ENCODE measurements around the gene ASXL1.

ASXL1 gene

DNA sequence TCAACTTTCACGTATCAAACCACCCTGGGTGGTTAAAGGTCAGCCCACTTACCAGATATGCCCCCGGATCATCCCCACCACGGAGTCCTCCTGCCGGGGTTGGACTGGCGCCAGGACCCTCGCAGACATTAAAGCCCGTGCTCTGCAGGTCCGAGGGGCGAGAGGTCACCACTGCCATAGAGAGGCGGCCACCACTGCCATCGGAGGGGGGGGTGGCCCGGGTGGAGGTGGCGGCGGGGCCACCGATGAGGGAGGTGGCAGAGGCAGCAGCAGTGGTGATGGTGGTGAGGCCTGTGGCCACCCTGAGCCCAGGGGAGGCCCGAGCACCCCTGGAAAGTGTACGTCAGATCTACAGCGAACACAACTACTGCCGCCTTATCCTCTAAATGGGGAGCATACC lies 76.3 kb downstream of the ASXL1 start:
- Histone ChIP-seq H3K4me3 (no peak overlapping the region), H3K9ac (ENCODE audit: insufficient read length) (no peak overlapping the region), H3K27ac (no peak overlapping the region), H3K9me3 (ENCODE audit: low read depth, low read length) (no peaks in the 10 kb centered on the region), H3K36me3 (ENCODE audit: insufficient read depth, low read length) (peaks cover 100% of the 10 kb centered on the region)
- DNase-seq (ENCODE audit: low read depth, low spot score): no peak
- TF ChIP-seq FOXP2 (optimal IDR thresholded peaks at IDR 0.05; ENCODE audit: control extremely low read depth, extremely low read length, insufficient read depth) (no peak), EZH2 (IDR thresholded peaks at IDR 0.05) (no peak), POLR2AphosphoS5 (IDR thresholded peaks at IDR 0.05; ENCODE audit: borderline replicate concordance, low read depth, low read length) (no peak)

DNA sequence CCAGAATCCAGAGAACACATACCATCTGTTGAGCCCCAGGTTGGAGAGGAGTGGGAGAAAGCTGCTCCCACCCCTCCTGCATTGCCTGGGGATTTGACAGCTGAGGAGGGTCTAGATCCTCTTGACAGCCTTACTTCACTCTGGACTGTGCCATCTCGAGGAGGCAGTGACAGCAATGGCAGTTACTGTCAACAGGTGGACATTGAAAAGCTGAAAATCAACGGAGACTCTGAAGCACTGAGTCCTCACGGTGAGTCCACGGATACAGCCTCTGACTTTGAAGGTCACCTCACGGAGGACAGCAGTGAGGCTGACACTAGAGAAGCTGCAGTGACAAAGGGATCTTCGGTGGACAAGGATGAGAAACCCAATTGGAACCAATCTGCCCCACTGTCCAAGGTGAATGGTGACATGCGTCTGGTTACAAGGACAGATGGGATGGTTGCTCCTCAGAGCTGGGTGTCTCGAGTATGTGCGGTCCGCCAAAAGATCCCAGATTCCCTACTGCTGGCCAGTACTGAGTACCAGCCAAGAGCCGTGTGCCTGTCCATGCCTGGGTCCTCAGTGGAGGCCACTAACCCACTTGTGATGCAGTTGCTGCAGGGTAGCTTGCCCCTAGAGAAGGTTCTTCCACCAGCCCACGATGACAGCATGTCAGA lies 77.4 kb downstream of the ASXL1 start:
- Histone ChIP-seq H3K9ac (ENCODE audit: insufficient read length) (no peak overlapping the region), H3K4me3 (no peak overlapping the region), H3K9me3 (ENCODE audit: low read depth, low read length) (no peaks in the 10 kb centered on the region), H3K27ac (no peak overlapping the region), H3K36me3 (ENCODE audit: insufficient read depth, low read length) (peaks cover 94% of the 10 kb centered on the region)
- DNase-seq (ENCODE audit: low read depth, low spot score): no peak
- no peak for TF ChIP-seq FOXP2 (optimal IDR thresholded peaks at IDR 0.05; ENCODE audit: control extremely low read depth, extremely low read length, insufficient read depth)
- no peak for TF ChIP-seq POLR2AphosphoS5 (IDR thresholded peaks at IDR 0.05; ENCODE audit: borderline replicate concordance, low read depth, low read length)
- TF ChIP-seq EZH2 (IDR thresholded peaks at IDR 0.05): no peak

DNA sequence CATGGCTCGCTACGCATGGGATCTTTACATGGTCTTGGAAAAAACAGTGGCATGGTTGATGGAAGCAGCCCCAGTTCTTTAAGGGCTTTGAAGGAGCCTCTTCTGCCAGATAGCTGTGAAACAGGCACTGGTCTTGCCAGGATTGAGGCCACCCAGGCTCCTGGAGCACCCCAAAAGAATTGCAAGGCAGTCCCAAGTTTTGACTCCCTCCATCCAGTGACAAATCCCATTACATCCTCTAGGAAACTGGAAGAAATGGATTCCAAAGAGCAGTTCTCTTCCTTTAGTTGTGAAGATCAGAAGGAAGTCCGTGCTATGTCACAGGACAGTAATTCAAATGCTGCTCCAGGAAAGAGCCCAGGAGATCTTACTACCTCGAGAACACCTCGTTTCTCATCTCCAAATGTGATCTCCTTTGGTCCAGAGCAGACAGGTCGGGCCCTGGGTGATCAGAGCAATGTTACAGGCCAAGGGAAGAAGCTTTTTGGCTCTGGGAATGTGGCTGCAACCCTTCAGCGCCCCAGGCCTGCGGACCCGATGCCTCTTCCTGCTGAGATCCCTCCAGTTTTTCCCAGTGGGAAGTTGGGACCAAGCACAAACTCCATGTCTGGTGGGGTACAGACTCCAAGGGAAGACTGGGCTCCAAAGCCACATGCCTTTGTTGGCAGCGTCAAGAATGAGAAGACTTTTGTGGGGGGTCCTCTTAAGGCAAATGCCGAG lies 78.2 kb downstream of the ASXL1 start:
- H3K4me3 ChIP-seq: no peak overlapping the region
- no peak for TF ChIP-seq EZH2 (IDR thresholded peaks at IDR 0.05)
- H3K27ac ChIP-seq: no peak overlapping the region
- H3K9me3 ChIP-seq (ENCODE audit: low read depth, low read length): no peaks in the 10 kb centered on the region
- H3K36me3 ChIP-seq (ENCODE audit: insufficient read depth, low read length): peaks cover 87% of the 10 kb centered on the region
- no peak overlapping the region for H3K9ac ChIP-seq (ENCODE audit: insufficient read length)
- no peak for DNase-seq (ENCODE audit: low read depth, low spot score)

DNA sequence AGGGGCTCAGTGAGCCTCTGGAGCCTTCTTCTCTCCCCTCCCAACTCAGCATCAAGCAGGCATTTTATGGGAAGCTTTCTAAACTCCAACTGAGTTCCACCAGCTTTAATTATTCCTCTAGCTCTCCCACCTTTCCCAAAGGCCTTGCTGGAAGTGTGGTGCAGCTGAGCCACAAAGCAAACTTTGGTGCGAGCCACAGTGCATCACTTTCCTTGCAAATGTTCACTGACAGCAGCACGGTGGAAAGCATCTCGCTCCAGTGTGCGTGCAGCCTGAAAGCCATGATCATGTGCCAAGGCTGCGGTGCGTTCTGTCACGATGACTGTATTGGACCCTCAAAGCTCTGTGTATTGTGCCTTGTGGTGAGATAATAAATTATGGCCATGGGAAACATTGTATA lies 78.8 kb downstream of the ASXL1 start:
- H3K9me3 ChIP-seq (ENCODE audit: low read depth, low read length): no peaks in the 10 kb centered on the region
- no peak overlapping the region for H3K4me3 ChIP-seq
- no peak overlapping the region for H3K27ac ChIP-seq
- no peak overlapping the region for H3K9ac ChIP-seq (ENCODE audit: insufficient read length)
- TF ChIP-seq EZH2 (IDR thresholded peaks at IDR 0.05) (no peak), POLR2AphosphoS5 (IDR thresholded peaks at IDR 0.05; ENCODE audit: borderline replicate concordance, low read depth, low read length) (no peak), FOXP2 (optimal IDR thresholded peaks at IDR 0.05; ENCODE audit: control extremely low read depth, extremely low read length, insufficient read depth) (no peak)
- peaks cover 80% of the 10 kb centered on the region for H3K36me3 ChIP-seq (ENCODE audit: insufficient read depth, low read length)
- no peak for DNase-seq (ENCODE audit: low read depth, low spot score)

DNA sequence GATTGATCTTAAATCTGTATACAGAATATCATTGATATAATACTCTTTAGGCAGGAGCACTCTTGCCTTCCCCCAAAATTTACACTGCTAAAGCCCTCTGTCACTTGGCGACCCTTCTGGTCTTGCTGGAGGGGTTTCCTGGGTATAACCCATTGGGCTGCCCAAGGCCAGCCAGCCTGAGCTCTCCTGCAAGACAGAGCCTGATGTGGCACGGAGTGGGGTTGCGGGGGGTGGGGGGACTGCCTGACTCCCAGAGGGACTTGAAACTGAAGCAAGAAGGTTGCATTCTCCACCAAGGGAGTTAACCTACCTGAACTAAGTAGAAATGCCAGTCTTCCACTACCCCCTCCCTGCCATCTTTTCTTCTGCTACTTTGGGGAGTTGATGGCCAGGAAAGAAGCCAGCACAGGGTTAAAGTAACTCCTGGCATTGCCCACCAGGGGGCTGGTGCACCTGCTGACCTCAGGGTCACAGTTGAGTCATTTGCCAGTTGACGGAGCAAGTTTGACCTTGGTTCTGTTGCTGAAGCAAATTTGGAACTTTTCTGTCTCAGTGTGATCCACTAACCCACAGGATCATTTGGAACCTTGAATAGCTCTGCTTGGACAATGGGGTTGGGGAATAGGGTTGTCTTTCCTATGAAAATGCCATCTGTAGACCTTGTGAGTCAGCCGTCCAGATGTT lies 79.4 kb downstream of the ASXL1 start:
- no peak overlapping the region for H3K27ac ChIP-seq
- H3K36me3 ChIP-seq (ENCODE audit: insufficient read depth, low read length): peaks cover 75% of the 10 kb centered on the region
- no peaks in the 10 kb centered on the region for H3K9me3 ChIP-seq (ENCODE audit: low read depth, low read length)
- H3K9ac ChIP-seq (ENCODE audit: insufficient read length): no peak overlapping the region
- no peak for DNase-seq (ENCODE audit: low read depth, low spot score)
- no peak overlapping the region for H3K4me3 ChIP-seq
- TF ChIP-seq FOXP2 (optimal IDR thresholded peaks at IDR 0.05; ENCODE audit: control extremely low read depth, extremely low read length, insufficient read depth) (no peak), POLR2AphosphoS5 (IDR thresholded peaks at IDR 0.05; ENCODE audit: borderline replicate concordance, low read depth, low read length) (no peak), EZH2 (IDR thresholded peaks at IDR 0.05) (no peak)

DNA sequence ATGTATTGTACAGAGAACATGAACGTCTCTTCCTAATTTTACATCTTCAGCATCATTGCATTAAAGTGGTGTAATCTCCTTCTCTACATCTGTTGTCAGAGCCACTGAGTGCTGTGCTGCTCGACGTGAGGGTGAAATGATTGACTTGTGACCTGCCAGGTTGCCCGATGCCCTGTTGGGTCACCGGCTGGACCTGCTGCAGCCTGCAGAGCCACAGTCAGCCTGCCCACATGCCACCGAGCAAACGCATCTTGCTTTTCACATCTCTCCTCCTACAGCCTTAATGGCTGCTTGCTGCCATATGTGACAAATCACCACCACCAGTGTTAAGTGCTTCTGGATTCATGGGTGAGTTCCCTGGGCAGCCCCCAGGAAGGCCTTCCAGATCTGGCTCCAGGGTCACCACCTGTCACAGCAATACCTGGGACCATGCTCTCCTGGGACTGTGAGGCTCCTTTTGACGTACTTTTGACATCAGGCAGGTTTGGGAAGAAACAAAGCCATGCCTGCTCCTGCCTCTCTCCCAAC lies 80.3 kb downstream of the ASXL1 start:
- Histone ChIP-seq H3K4me3 (no peak overlapping the region), H3K9me3 (ENCODE audit: low read depth, low read length) (no peaks in the 10 kb centered on the region), H3K9ac (ENCODE audit: insufficient read length) (no peak overlapping the region), H3K27ac (no peak overlapping the region), H3K36me3 (ENCODE audit: insufficient read depth, low read length) (peaks cover 71% of the 10 kb centered on the region)
- TF ChIP-seq EZH2 (IDR thresholded peaks at IDR 0.05) (no peak), FOXP2 (optimal IDR thresholded peaks at IDR 0.05; ENCODE audit: control extremely low read depth, extremely low read length, insufficient read depth) (no peak), POLR2AphosphoS5 (IDR thresholded peaks at IDR 0.05; ENCODE audit: borderline replicate concordance, low read depth, low read length) (no peak)
- no peak for DNase-seq (ENCODE audit: low read depth, low spot score)

DNA sequence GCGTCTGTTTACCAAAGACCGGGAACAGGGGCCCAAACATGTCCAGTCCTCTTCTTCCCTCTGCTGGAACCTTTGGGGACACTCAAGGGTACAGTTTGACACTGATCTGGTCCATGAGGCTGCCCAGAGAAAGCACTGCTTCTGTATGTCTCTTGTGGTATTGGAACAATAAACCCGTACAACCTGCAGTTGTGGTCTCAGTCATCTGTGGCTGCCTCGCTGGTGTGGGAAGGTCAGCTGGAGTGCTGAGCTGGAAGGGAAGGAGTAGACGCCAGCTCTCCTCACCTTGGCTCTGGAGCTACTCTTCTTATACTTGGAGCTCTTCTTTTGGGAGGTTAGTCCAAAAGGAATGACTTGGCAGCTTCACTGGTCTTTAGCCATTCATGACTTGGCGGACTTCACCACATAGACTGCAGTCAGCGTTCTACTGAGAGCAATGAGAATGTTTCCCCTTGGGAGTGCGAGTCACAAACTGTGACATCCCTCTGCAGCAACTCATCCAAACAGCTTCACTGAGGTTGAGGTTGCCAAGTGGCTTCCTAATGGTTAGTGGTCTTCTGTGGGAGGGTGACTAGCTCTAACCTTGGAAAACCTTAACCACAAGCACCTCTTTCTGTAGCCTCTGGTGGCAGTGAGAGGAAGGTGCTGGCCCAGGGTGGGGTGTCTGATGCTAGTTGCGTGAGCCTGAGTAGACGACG lies 81.2 kb downstream of the ASXL1 start:
- Histone ChIP-seq H3K27ac (no peak overlapping the region), H3K4me3 (no peak overlapping the region), H3K36me3 (ENCODE audit: insufficient read depth, low read length) (peaks cover 62% of the 10 kb centered on the region), H3K9ac (ENCODE audit: insufficient read length) (no peak overlapping the region), H3K9me3 (ENCODE audit: low read depth, low read length) (no peaks in the 10 kb centered on the region)
- DNase-seq (ENCODE audit: low read depth, low spot score): no peak
- TF ChIP-seq POLR2AphosphoS5 (IDR thresholded peaks at IDR 0.05; ENCODE audit: borderline replicate concordance, low read depth, low read length) (0 out of 2 replicates have a peak, but pooled peaks have one; percentile 11), FOXP2 (optimal IDR thresholded peaks at IDR 0.05; ENCODE audit: control extremely low read depth, extremely low read length, insufficient read depth) (no peak), EZH2 (IDR thresholded peaks at IDR 0.05) (no peak)
